COR-L47 (cell line): Measurements from ENCODE around the gene TBX4.

Experiments
- DNase-seq: peaks from one replicate; lab custom pipeline; 2025; lab: John Stamatoyannopoulos, UW

Gene TBX4

GRCh38 chr17:61412860-61413660 lies 39.2 kb upstream of the TBX4 start:
- no peak for DNase-seq

GRCh38 chr17:61413661-61414126 lies 38.5 kb upstream of the TBX4 start:
- no peak for DNase-seq

- DNase-seq, result no peak
Measured at GRCh38 chr17:61414141-61414935, 37.9 kb upstream of the TBX4 start.

GRCh38 chr17:61414936-61415251 lies 37.3 kb upstream of the TBX4 start:
- DNase-seq, result no peak

- no peak for DNase-seq
Measured at GRCh38 chr17:61415374-61416210, 36.6 kb upstream of the TBX4 start.

- no peak for DNase-seq
Measured at GRCh38 chr17:61416211-61416539, 36.0 kb upstream of the TBX4 start.

- peak; percentile 11 for DNase-seq
Measured at GRCh38 chr17:61416540-61417363, 35.5 kb upstream of the TBX4 start.

GRCh38 chr17:61418449-61418848 lies 33.8 kb upstream of the TBX4 start:
- DNase-seq, result no peak

- no peak for DNase-seq
Measured at GRCh38 chr17:61419496-61420046, 32.7 kb upstream of the TBX4 start.

GRCh38 chr17:61420052-61420451 lies 32.2 kb upstream of the TBX4 start:
- DNase-seq, result no peak

GRCh38 chr17:61420745-61421398 lies 31.4 kb upstream of the TBX4 start:
- DNase-seq, result no peak

GRCh38 chr17:61421460-61421859 lies 30.8 kb upstream of the TBX4 start:
- no peak for DNase-seq

- DNase-seq, result no peak
Measured at GRCh38 chr17:61422116-61422799, 30.0 kb upstream of the TBX4 start.

- no peak for DNase-seq
Measured at GRCh38 chr17:61422869-61423268, 29.4 kb upstream of the TBX4 start.

- no peak for DNase-seq
Measured at GRCh38 chr17:61423967-61424649, 28.1 kb upstream of the TBX4 start.

- no peak for DNase-seq
Measured at GRCh38 chr17:61425682-61426481, 26.3 kb upstream of the TBX4 start.

GRCh38 chr17:61426482-61427304 lies 25.5 kb upstream of the TBX4 start:
- no peak for DNase-seq

GRCh38 chr17:61427567-61427966 lies 24.7 kb upstream of the TBX4 start:
- no peak for DNase-seq
